Hematopoietic multipotent progenitor cell (in vitro differentiated cells): Measurements from ENCODE around the gene TAS2R3. TPM values are rescaled to one million over a fixed set of nuclear protein-coding genes. Genes with fewer than 3 reads are reported as not detected.

Experiments
- DNase-seq, 3 donors: peaks; one replicate each; pipeline ENCODE4 v3.0.0-alpha.2; 2011 to 2015; ENCODE audit warnings: low read depth in 2 of 3, low spot score in 2 of 3
- small RNA-seq: library from RNA; depleted of rRNA; stranded (forward); fragments of <200 nt; gene quantifications from one replicate; pipeline ENCODE3, GENCODE V24; 2012
- total RNA-seq: library from RNA; depleted of rRNA; stranded (reverse); fragments of >200 nt; gene quantifications from one replicate; pipeline ENCODE4 v1.2.3, GENCODE V29; 2012

Gene TAS2R3
- total RNA-seq, 1 donor, result 1.1 TPM

GRCh38 chr7:141785706-141786552 lies 22.0 kb downstream of the TAS2R3 start:
- peak; percentile 3 to 67 (median 28) for DNase-seq

GRCh38 chr7:141788296-141788695 lies 24.4 kb downstream of the TAS2R3 start:
- no peak for DNase-seq

- DNase-seq, result no peak
Observed at GRCh38 chr7:141789917-141790316, 26.0 kb downstream of the TAS2R3 start, which contains the start of gene TAS2R5. Gene TAS2R5, plus strand, starts transcription at chr7:141790217. Its CDS starts 145 bp downstream, at chr7:141790362.

GRCh38 chr7:141792526-141792925 lies 28.6 kb downstream of the TAS2R3 start:
- DNase-seq, result no peak

Small RNA genes within 50 kb of the gene (small RNA-seq; reads per million reads assigned to genes)
- gene RNU1-82P, result not detected

Other genes with a start within 250 kb of the TAS2R3 start
- 19.7 TPM for gene AGK, start 212.7 kb upstream of the TAS2R3 start, total RNA-seq
- 45.8 TPM for gene DENND11, start 61.9 kb upstream of the TAS2R3 start, total RNA-seq
- gene WEE2, start 55.7 kb upstream of the TAS2R3 start, total RNA-seq, result not detected
- gene SSBP1, start 25.7 kb upstream of the TAS2R3 start, total RNA-seq, result 32.9 TPM
- gene TAS2R4, start 12.6 kb downstream of the TAS2R3 start, total RNA-seq, result 0.81 TPM
- gene TAS2R5, start 26.1 kb downstream of the TAS2R3 start, total RNA-seq, result 1.9 TPM
- gene PRSS37, start 77.4 kb downstream of the TAS2R3 start, total RNA-seq, result not detected
- not detected for gene OR9A4, start 152.3 kb downstream of the TAS2R3 start, total RNA-seq
- under 0.01 TPM for gene CLEC5A, start 182.9 kb downstream of the TAS2R3 start, total RNA-seq
- not detected for gene TAS2R38, start 209.7 kb downstream of the TAS2R3 start, total RNA-seq
- gene MGAM, start 231.8 kb downstream of the TAS2R3 start, total RNA-seq, result 0.27 TPM